Hepatocyte (in vitro differentiated cells): ENCODE results near the gene IRGC. TPM values are rescaled to one million over a fixed set of nuclear protein-coding genes. Genes with fewer than 3 reads are reported as not detected.
A peak's percentile ranks its signal among the peaks of the same experiment; 100 is the strongest.

Experiments used
- DNase-seq: peaks from one replicate; pipeline ENCODE4 v3.0.0-alpha.2; 2016; ENCODE audit warnings: low spot score
- H2AFZ ChIP-seq: fragments of 200-600 bp; sonication (generic); 2 replicates; pipeline ENCODE4 v1.6.0; 2016; ENCODE audit warnings: antibody characterized with exemption, mild to moderate bottlenecking
- H3K27ac ChIP-seq: fragments of 200-600 bp; sonication (generic); 2 replicates; pipeline ENCODE4 v1.5.1; 2016; ENCODE audit warnings: mild to moderate bottlenecking
- H3K27me3 ChIP-seq: fragments of 200-600 bp; sonication (generic); 2 replicates; pipeline ENCODE4 v1.6.1; 2016
- H3K36me3 ChIP-seq: fragments of 200-600 bp; sonication (generic); replicated peaks from 2 replicates; pipeline ENCODE4 v1.5.1; 2016; ENCODE audit warnings: low read depth; ENCODE audit not compliant: insufficient read depth
- H3K4me1 ChIP-seq: fragments of 200-600 bp; sonication (generic); 2 replicates; pipeline ENCODE4 v1.5.1; 2016; ENCODE audit warnings: mild to moderate bottlenecking, moderate library complexity; ENCODE audit not compliant: insufficient read depth
- H3K4me2 ChIP-seq: fragments of 200-600 bp; sonication (generic); 2 replicates; pipeline ENCODE4 v1.6.0; 2016
- H3K4me3 ChIP-seq: fragments of 200-600 bp; sonication (generic); 2 replicates; pipeline ENCODE4 v1.5.1; 2016; ENCODE audit warnings: mild to moderate bottlenecking
- H3K79me2 ChIP-seq: fragments of 200-600 bp; sonication (generic); 2 replicates; pipeline ENCODE4 v1.6.0; 2017; ENCODE audit warnings: mild to moderate bottlenecking
- H3K9me2 ChIP-seq: fragments of 200-600 bp; sonication (generic); replicated peaks from 2 replicates; pipeline ENCODE4 v1.6.0; 2017; ENCODE audit warnings: mild to moderate bottlenecking; ENCODE audit not compliant: insufficient read depth
- H3K9me3 ChIP-seq: fragments of 200-600 bp; sonication (generic); 2 replicates; pipeline ENCODE4 v1.5.1; 2016; ENCODE audit warnings: low read depth, mild to moderate bottlenecking
- H4K20me1 ChIP-seq: fragments of 200-600 bp; sonication (generic); 2 replicates; pipeline ENCODE4 v1.6.0; 2016; ENCODE audit warnings: mild to moderate bottlenecking; ENCODE audit not compliant: insufficient read depth, poor library complexity, severe bottlenecking
- EZH2 ChIP-seq: fragments of 200-600 bp; sonication (generic); IDR thresholded peaks from 2 replicates; pipeline ENCODE4 v1.6.1; 2016; ENCODE audit warnings: antibody characterized with exemption, mild to moderate bottlenecking, borderline replicate concordance
- EZH2phosphoT487 ChIP-seq: fragments of 200-600 bp; sonication (generic); IDR thresholded peaks from one replicate; pipeline ENCODE4 v1.6.1; 2018; ENCODE audit warnings: antibody characterized with exemption, mild to moderate bottlenecking, low read depth, moderate library complexity; ENCODE audit not compliant: unreplicated experiment, severe bottlenecking
- WGBS: methylation state at CpG from one replicate; pipeline ENCODE4 v1.1.6; 2016; ENCODE audit warnings: low lambda C conversion rate; ENCODE audit errors: missing lambda C conversion rate; 5-methylcytosine and 5-hydroxymethylcytosine counted together
- polyA plus RNA-seq: library from polyadenylated mRNA; unstranded; fragments of >200 nt; fragmentation: Nextera tagmentation; extraction: Ambion mirVana; gene quantifications from 2 replicates; pipeline ENCODE4 v1.2.1, GENCODE V29; 2016
- total RNA-seq: library from RNA; depleted of rRNA; stranded (reverse); fragments of >200 nt; gene quantifications from 2 replicates; pipeline ENCODE4 v1.2.3, GENCODE V29; 2014
- TF ChIP-seq, protein P1 (sequence below): fragments of 200-600 bp; sonication (generic); IDR thresholded peaks from 2 replicates; pipeline ENCODE4 v1.5.1; 2016; ENCODE audit warnings: antibody characterized with exemption, mild to moderate bottlenecking; ENCODE audit not compliant: poor library complexity

The IRGC gene
- total and polyA plus RNA-seq, 2 experiments from 2014 or later: not detected

DNA sequence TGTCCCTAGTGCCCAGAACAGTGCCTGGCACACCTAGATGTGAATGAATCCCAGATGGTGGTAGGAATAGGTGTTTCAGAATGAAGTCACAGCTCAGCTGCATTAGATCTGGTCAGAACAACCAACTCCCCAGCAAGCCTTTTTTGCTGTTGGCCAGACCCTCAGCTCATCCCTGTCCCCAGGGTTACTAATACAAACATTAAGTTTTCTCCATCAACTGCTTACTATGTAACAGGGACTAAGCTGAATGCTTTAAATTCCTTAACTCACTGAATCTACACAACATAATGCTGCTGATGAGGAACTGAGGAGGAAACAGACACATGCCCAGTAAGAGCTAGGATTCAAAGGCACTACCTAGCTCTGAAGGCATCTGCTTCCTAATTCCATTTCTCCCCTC, 20.1 kb downstream of the IRGC start:
- no peaks in the 10 kb centered on the region for H3K4me1 ChIP-seq
- no peak overlapping the region for H3K4me3 ChIP-seq
- H3K36me3 ChIP-seq: peaks cover 4% of the 10 kb centered on the region

DNA sequence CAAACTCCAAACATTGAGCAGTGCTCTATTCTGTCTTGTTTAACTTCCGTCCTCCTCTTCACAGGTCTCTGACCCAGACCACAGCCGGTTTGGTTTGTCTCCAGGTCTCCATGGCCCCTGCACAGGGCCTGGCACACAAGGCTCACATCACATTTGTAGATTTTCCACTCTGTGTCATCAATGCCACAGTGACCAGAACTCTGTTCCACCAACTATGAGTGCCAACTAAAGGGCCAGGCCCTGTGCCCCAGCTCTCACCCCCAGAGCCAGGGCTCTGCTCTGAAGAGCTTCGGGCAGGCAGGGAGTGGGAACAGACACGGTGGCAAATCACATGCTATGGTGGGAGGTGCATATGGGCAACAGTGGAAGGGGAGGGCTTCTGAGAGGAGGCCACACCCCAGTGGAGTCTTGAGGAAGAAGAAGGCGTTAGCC, 22.9 kb downstream of the IRGC start:
- Histone ChIP-seq H3K79me2 (no peaks in the 10 kb centered on the region), H3K4me3 (no peak overlapping the region), H4K20me1 (no peaks in the 10 kb centered on the region), H3K9me3 (no peaks in the 10 kb centered on the region), H3K9me2 (no peaks in the 10 kb centered on the region), H3K4me2 (no peak overlapping the region), H3K4me1 (no peaks in the 10 kb centered on the region), H2AFZ (no peak overlapping the region), H3K27ac (no peak overlapping the region), H3K27me3 (no peaks in the 10 kb centered on the region), H3K36me3 (peaks cover 4% of the 10 kb centered on the region)
- DNase-seq: no peak
- no peak for TF ChIP-seq EZH2phosphoT487
- no peak for TF ChIP-seq EZH2
- TF ChIP-seq, protein P1, sequence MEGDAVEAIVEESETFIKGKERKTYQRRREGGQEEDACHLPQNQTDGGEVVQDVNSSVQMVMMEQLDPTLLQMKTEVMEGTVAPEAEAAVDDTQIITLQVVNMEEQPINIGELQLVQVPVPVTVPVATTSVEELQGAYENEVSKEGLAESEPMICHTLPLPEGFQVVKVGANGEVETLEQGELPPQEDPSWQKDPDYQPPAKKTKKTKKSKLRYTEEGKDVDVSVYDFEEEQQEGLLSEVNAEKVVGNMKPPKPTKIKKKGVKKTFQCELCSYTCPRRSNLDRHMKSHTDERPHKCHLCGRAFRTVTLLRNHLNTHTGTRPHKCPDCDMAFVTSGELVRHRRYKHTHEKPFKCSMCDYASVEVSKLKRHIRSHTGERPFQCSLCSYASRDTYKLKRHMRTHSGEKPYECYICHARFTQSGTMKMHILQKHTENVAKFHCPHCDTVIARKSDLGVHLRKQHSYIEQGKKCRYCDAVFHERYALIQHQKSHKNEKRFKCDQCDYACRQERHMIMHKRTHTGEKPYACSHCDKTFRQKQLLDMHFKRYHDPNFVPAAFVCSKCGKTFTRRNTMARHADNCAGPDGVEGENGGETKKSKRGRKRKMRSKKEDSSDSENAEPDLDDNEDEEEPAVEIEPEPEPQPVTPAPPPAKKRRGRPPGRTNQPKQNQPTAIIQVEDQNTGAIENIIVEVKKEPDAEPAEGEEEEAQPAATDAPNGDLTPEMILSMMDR: no peak
- 79% methylated on average over 5 of the region's 5 CpGs for WGBS

More for the DNA sequence above, 20.1 kb downstream of the IRGC start:
- DNase-seq: no peak
- no peak overlapping the region for H3K27ac ChIP-seq
- TF ChIP-seq, protein P1: no peak
- TF ChIP-seq EZH2phosphoT487 (no peak), EZH2 (no peak)
- no peaks in the 10 kb centered on the region for H3K9me3 ChIP-seq
- H3K9me2 ChIP-seq: no peaks in the 10 kb centered on the region
- H4K20me1 ChIP-seq: no peaks in the 10 kb centered on the region
- no peaks in the 10 kb centered on the region for H3K79me2 ChIP-seq
- H2AFZ ChIP-seq: no peak overlapping the region
- no peaks in the 10 kb centered on the region for H3K27me3 ChIP-seq
- no peak overlapping the region for H3K4me2 ChIP-seq

DNA sequence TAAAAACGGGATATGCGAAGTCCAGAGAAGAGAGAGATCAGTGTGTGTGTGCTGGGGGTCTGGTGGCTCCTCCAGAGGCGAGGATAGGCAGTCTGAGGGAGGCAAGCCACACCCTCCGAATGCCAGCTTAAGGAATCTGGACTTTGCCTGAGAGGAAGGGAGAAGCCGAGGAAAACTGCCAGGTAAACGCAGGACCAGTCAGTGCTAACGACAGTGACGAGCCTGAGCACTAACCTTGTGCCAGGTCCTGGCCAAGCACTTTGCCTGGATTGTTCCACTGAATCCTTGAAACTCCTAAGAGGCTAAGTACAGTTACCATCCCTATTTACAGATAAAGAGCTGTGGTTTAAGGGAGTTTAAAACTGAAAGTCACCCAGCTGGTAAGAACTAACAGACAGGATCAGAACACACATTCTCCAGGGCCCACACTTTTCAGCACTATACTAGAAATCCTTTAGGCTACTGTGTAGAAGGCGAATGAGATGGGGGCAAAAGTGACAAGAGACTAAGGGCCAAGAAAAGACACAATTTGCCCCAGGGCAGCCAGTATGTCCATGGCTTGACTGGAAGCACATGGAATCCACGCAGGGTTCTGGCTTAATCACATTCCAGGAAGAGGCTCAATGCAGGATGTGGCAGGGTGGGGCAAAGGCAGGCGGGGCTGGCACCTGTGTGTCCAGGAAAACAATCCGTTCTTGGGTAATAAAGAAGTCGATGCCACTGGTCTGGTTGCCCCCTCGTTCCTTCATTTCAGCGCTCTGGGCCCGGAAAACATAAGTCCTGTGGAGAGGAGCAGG, 23.8 kb downstream of the IRGC start:
- H3K27ac ChIP-seq: peak overlapping the region; percentile 63
- no peak overlapping the region for H3K4me3 ChIP-seq
- no peaks in the 10 kb centered on the region for H3K27me3 ChIP-seq
- no peaks in the 10 kb centered on the region for H3K9me3 ChIP-seq
- H4K20me1 ChIP-seq: no peaks in the 10 kb centered on the region
- no peaks in the 10 kb centered on the region for H3K36me3 ChIP-seq
- H3K9me2 ChIP-seq: no peaks in the 10 kb centered on the region
- no peak overlapping the region for H2AFZ ChIP-seq
- H3K4me1 ChIP-seq: no peaks in the 10 kb centered on the region
- no peak overlapping the region for H3K4me2 ChIP-seq
- H3K79me2 ChIP-seq: no peaks in the 10 kb centered on the region
- 86% methylated on average over 16 of the region's 16 CpGs for WGBS
- TF ChIP-seq EZH2phosphoT487 (no peak), EZH2 (no peak)
- TF ChIP-seq, protein P1: no peak
- DNase-seq: no peak
